Activated CD4-positive, alpha-beta memory T cell treated with anti-CD3 and anti-CD28 coated beads, Interleukin-2, amount 10 ng/mL, durations not matched to agents 7 days and 5 days (primary cell): ENCODE measurements around the gene SERPINA12. TPM values are rescaled to one million over a fixed set of nuclear protein-coding genes. Genes with fewer than 3 reads are reported as not detected.

Source experiments
- CTCF ChIA-PET: fragments of 350-600 bp; sonication (Branson Sonifier 250); formaldehyde crosslinking; loops from one replicate; lab custom pipeline; 2021; ENCODE audit warnings: antibody characterized with exemption, inconsistent platforms; lab: Charles Lee
- POLR2A ChIA-PET: fragments of 350-600 bp; sonication (Branson Sonifier 250); formaldehyde crosslinking; loops from one replicate; lab custom pipeline; 2021; ENCODE audit warnings: antibody characterized with exemption; lab: Charles Lee
- DNase-seq: peaks from one replicate; pipeline ENCODE4 v3.0.0-alpha.2; 2020
- H3K27ac Mint-ChIP-seq: one replicate; pipeline ENCODE4 v1.8.0; 2021; ENCODE audit warnings: mild to moderate bottlenecking, mixed read lengths
- H3K27me3 Mint-ChIP-seq: one replicate; pipeline ENCODE4 v1.8.0; 2021; ENCODE audit warnings: mixed read lengths
- H3K36me3 Mint-ChIP-seq: one replicate; pipeline ENCODE4 v1.8.0; 2021; ENCODE audit warnings: low read depth, mixed read lengths
- H3K4me1 Mint-ChIP-seq: one replicate; pipeline ENCODE4 v1.8.0; 2021; ENCODE audit warnings: mixed read lengths
- H3K4me3 Mint-ChIP-seq: one replicate; pipeline ENCODE4 v1.8.0; 2021; ENCODE audit warnings: mild to moderate bottlenecking, mixed read lengths
- H3K9me3 Mint-ChIP-seq: one replicate; pipeline ENCODE4 v1.8.0; 2021; ENCODE audit warnings: mixed read lengths
- total RNA-seq, 2 experiments: library from RNA; stranded (reverse); gene quantifications; one replicate each; pipeline ENCODE4 v1.2.3, GENCODE V29; 2021

The SERPINA12 gene
- total RNA-seq, 2 experiments from 2014 or later = not detected

GRCh38 chr14:94462763-94463572, 46.3 kb downstream of the SERPINA12 start:
- H3K4me1 Mint-ChIP-seq = peaks cover 3% of the 10 kb centered on the region
- ChIA-PET CTCF (no interaction called here), POLR2A (no interaction called here)
- H3K4me3 Mint-ChIP-seq = no peak overlapping the region
- H3K27ac Mint-ChIP-seq = no peak overlapping the region
- no peaks in the 10 kb centered on the region for H3K36me3 Mint-ChIP-seq
- no peak for DNase-seq
- H3K27me3 Mint-ChIP-seq = peaks cover 7% of the 10 kb centered on the region
- H3K9me3 Mint-ChIP-seq = peaks cover 2% of the 10 kb centered on the region

GRCh38 chr14:94462219-94462551, 47.1 kb downstream of the SERPINA12 start:
- no peak overlapping the region for H3K4me3 Mint-ChIP-seq
- peaks cover 8% of the 10 kb centered on the region for H3K27me3 Mint-ChIP-seq
- CTCF ChIA-PET = no interaction called here
- POLR2A ChIA-PET = no interaction called here
- no peak overlapping the region for H3K27ac Mint-ChIP-seq
- DNase-seq = no peak
- peaks cover 3% of the 10 kb centered on the region for H3K4me1 Mint-ChIP-seq
- no peaks in the 10 kb centered on the region for H3K36me3 Mint-ChIP-seq
- peaks cover 2% of the 10 kb centered on the region for H3K9me3 Mint-ChIP-seq

GRCh38 chr14:94461526-94462218, 47.6 kb downstream of the SERPINA12 start:
- DNase-seq = no peak
- Mint-ChIP-seq H3K9me3 (peaks cover 2% of the 10 kb centered on the region), H3K36me3 (no peaks in the 10 kb centered on the region), H3K4me3 (no peak overlapping the region), H3K27me3 (peaks cover 8% of the 10 kb centered on the region), H3K4me1 (peaks cover 3% of the 10 kb centered on the region), H3K27ac (no peak overlapping the region)
- ChIA-PET POLR2A (no interaction called here), CTCF (no interaction called here)

GRCh38 chr14:94460631-94461416, 48.4 kb downstream of the SERPINA12 start:
- H3K4me3 Mint-ChIP-seq = no peak overlapping the region
- POLR2A ChIA-PET = no interaction called here
- peaks cover 2% of the 10 kb centered on the region for H3K9me3 Mint-ChIP-seq
- CTCF ChIA-PET = no interaction called here
- peaks cover 8% of the 10 kb centered on the region for H3K27me3 Mint-ChIP-seq
- H3K27ac Mint-ChIP-seq = no peak overlapping the region
- no peaks in the 10 kb centered on the region for H3K36me3 Mint-ChIP-seq
- no peak for DNase-seq
- peaks cover 3% of the 10 kb centered on the region for H3K4me1 Mint-ChIP-seq

- H3K36me3 Mint-ChIP-seq = no peaks in the 10 kb centered on the region
These were observed 50.6 kb downstream of the SERPINA12 start for GRCh38 chr14:94458558-94459205.

GRCh38 chr14:94458096-94458495, 51.2 kb downstream of the SERPINA12 start:
- H3K4me3 Mint-ChIP-seq = no peak overlapping the region
- H3K9me3 Mint-ChIP-seq = no peaks in the 10 kb centered on the region
- peaks cover 3% of the 10 kb centered on the region for H3K4me1 Mint-ChIP-seq
- H3K27me3 Mint-ChIP-seq = peaks cover 24% of the 10 kb centered on the region
- ChIA-PET POLR2A (no interaction called here), CTCF (no interaction called here)
- no peaks in the 10 kb centered on the region for H3K36me3 Mint-ChIP-seq
- DNase-seq = no peak
- no peak overlapping the region for H3K27ac Mint-ChIP-seq

More at GRCh38 chr14:94458558-94459205, 50.6 kb downstream of the SERPINA12 start:
- no peak overlapping the region for H3K27ac Mint-ChIP-seq
- peaks cover 3% of the 10 kb centered on the region for H3K4me1 Mint-ChIP-seq
- no peak for DNase-seq
- peaks cover 22% of the 10 kb centered on the region for H3K27me3 Mint-ChIP-seq
- H3K9me3 Mint-ChIP-seq = no peaks in the 10 kb centered on the region
- CTCF ChIA-PET = interaction anchor here (0.9 kb wide), 1 partner anchor 28 kb away, joined by 3 read pairs; no protein-coding TSS in a partner anchor
- POLR2A ChIA-PET = no interaction called here
- H3K4me3 Mint-ChIP-seq = no peak overlapping the region

- Mint-ChIP-seq H3K4me3 (no peak overlapping the region), H3K4me1 (peaks cover 3% of the 10 kb centered on the region), H3K36me3 (no peaks in the 10 kb centered on the region), H3K27me3 (peaks cover 27% of the 10 kb centered on the region), H3K27ac (no peak overlapping the region), H3K9me3 (no peaks in the 10 kb centered on the region)
- no peak for DNase-seq
- ChIA-PET POLR2A (no interaction called here), CTCF (no interaction called here)
These were observed 53.3 kb downstream of the SERPINA12 start for GRCh38 chr14:94455928-94456327.

- H3K36me3 Mint-ChIP-seq = no peaks in the 10 kb centered on the region
- H3K27me3 Mint-ChIP-seq = peaks cover 27% of the 10 kb centered on the region
- H3K9me3 Mint-ChIP-seq = no peaks in the 10 kb centered on the region
- H3K27ac Mint-ChIP-seq = no peak overlapping the region
- H3K4me3 Mint-ChIP-seq = no peak overlapping the region
- ChIA-PET CTCF (no interaction called here), POLR2A (no interaction called here)
- H3K4me1 Mint-ChIP-seq = no peaks in the 10 kb centered on the region
- DNase-seq = no peak
These were observed 57.4 kb downstream of the SERPINA12 start for GRCh38 chr14:94451826-94452225.

- POLR2A ChIA-PET = no interaction called here
- no peaks in the 10 kb centered on the region for H3K9me3 Mint-ChIP-seq
- H3K4me3 Mint-ChIP-seq = no peak overlapping the region
- no peak overlapping the region for H3K27ac Mint-ChIP-seq
- H3K27me3 Mint-ChIP-seq = peaks cover 27% of the 10 kb centered on the region
- no peak for DNase-seq
- H3K4me1 Mint-ChIP-seq = no peaks in the 10 kb centered on the region
- CTCF ChIA-PET = no interaction called here
- H3K36me3 Mint-ChIP-seq = no peaks in the 10 kb centered on the region
These were observed 58.0 kb downstream of the SERPINA12 start for GRCh38 chr14:94451091-94451771.

- H3K27ac Mint-ChIP-seq = no peak overlapping the region
- DNase-seq = no peak
- no peaks in the 10 kb centered on the region for H3K36me3 Mint-ChIP-seq
- no peaks in the 10 kb centered on the region for H3K4me1 Mint-ChIP-seq
- H3K27me3 Mint-ChIP-seq = peaks cover 22% of the 10 kb centered on the region
- ChIA-PET CTCF (no interaction called here), POLR2A (no interaction called here)
- no peaks in the 10 kb centered on the region for H3K9me3 Mint-ChIP-seq
- no peak overlapping the region for H3K4me3 Mint-ChIP-seq
These were observed 58.6 kb downstream of the SERPINA12 start for GRCh38 chr14:94450722-94451090.

GRCh38 chr14:94449930-94450329, 59.3 kb downstream of the SERPINA12 start:
- CTCF ChIA-PET = interaction anchor here (0.7 kb wide), 1 partner anchor 16 kb away, joined by 3 read pairs; no protein-coding TSS in a partner anchor
- Mint-ChIP-seq H3K27ac (no peak overlapping the region), H3K9me3 (no peaks in the 10 kb centered on the region), H3K27me3 (peaks cover 19% of the 10 kb centered on the region), H3K4me1 (no peaks in the 10 kb centered on the region), H3K36me3 (no peaks in the 10 kb centered on the region), H3K4me3 (no peak overlapping the region)
- POLR2A ChIA-PET = interaction anchor here (0.7 kb wide), 1 partner anchor 240 kb away, joined by 3 read pairs; no protein-coding TSS in a partner anchor
- DNase-seq = no peak

GRCh38 chr14:94448071-94448808, 61.0 kb downstream of the SERPINA12 start:
- no peak overlapping the region for H3K27ac Mint-ChIP-seq
- H3K4me3 Mint-ChIP-seq = no peak overlapping the region
- peaks cover 9% of the 10 kb centered on the region for H3K27me3 Mint-ChIP-seq
- CTCF ChIA-PET = interaction anchor here (1.1 kb wide), 1 partner anchor 15 kb away, joined by 7 read pairs; no protein-coding TSS in a partner anchor
- no peak for DNase-seq
- no peaks in the 10 kb centered on the region for H3K36me3 Mint-ChIP-seq
- POLR2A ChIA-PET = no interaction called here
- no peaks in the 10 kb centered on the region for H3K9me3 Mint-ChIP-seq
- no peaks in the 10 kb centered on the region for H3K4me1 Mint-ChIP-seq
